WTC11 (cell line): ENCODE results near the gene ADGRL2. TPM values are rescaled to one million over a fixed set of nuclear protein-coding genes. Genes with fewer than 3 reads are reported as not detected.
A peak's percentile ranks its signal among the peaks of the same experiment; 100 is the strongest.

Source experiments
- ATAC-seq: fragments of 200-7000 bp; cut with Tn5 transposase; 2 replicates; pipeline ENCODE4 v1.10.0; 2021; ENCODE audit warnings: mild to moderate bottlenecking, moderate library complexity
- CTCF ChIA-PET: fragments of 300-600 bp; sonication (Branson Sonifier 250); formaldehyde crosslinking; loops from one replicate; lab custom pipeline; 2021; ENCODE audit warnings: antibody characterized with exemption; lab: Charles Lee
- POLR2A ChIA-PET: fragments of 350-600 bp; sonication (Branson Sonifier 250); formaldehyde crosslinking; loops from one replicate; lab custom pipeline; 2021; ENCODE audit warnings: antibody characterized with exemption; lab: Charles Lee
- DNase-seq: peaks from one replicate; pipeline ENCODE4 v3.0.0; 2021; ENCODE audit warnings: low spot score
- H3K27ac Mint-ChIP-seq: 2 replicates; pipeline ENCODE4 v1.8.0; 2021; ENCODE audit warnings: mixed read lengths
- H3K27me3 Mint-ChIP-seq: 2 replicates; pipeline ENCODE4 v1.8.0; 2021; ENCODE audit warnings: low read depth, mild to moderate bottlenecking, moderate library complexity, mixed read lengths
- H3K36me3 Mint-ChIP-seq: 2 replicates; pipeline ENCODE4 v1.8.0; 2021; ENCODE audit warnings: mixed read lengths
- H3K4me1 Mint-ChIP-seq: 2 replicates; pipeline ENCODE4 v1.8.0; 2022; ENCODE audit warnings: mixed read lengths
- H3K4me3 Mint-ChIP-seq: 2 replicates; pipeline ENCODE4 v1.8.0; 2021; ENCODE audit warnings: mild to moderate bottlenecking, moderate library complexity, mixed read lengths
- H3K9me3 Mint-ChIP-seq: 2 replicates; pipeline ENCODE4 v1.8.0; 2021; ENCODE audit warnings: mixed read lengths
- CDX4 ChIP-seq: fragments of 250-450 bp; sonication (Bioruptor Pico); IDR thresholded peaks from 2 replicates; pipeline ENCODE4 v1.9.0; 2021; ENCODE audit warnings: moderate library complexity, mild to moderate bottlenecking, inconsistent platforms, borderline replicate concordance
- CREB1 ChIP-seq: sonication (generic); formaldehyde crosslinking; IDR thresholded peaks from 2 replicates; pipeline ENCODE4 v1.8.0; 2023; ENCODE audit warnings: mild to moderate bottlenecking, missing genetic modification reagents
- ESRRA ChIP-seq: sonication (generic); formaldehyde crosslinking; IDR thresholded peaks from 2 replicates; pipeline ENCODE4 v1.8.1; 2022; ENCODE audit warnings: mild to moderate bottlenecking, missing genetic modification reagents, borderline replicate concordance
- FOXK1 ChIP-seq: sonication (generic); formaldehyde crosslinking; IDR thresholded peaks from 2 replicates; pipeline ENCODE4 v1.8.0; 2022; ENCODE audit warnings: mild to moderate bottlenecking, moderate library complexity, missing genetic modification reagents
- FOXP1 ChIP-seq: sonication (generic); formaldehyde crosslinking; IDR thresholded peaks from 2 replicates; pipeline ENCODE4 v1.8.0; 2022; ENCODE audit warnings: missing genetic modification reagents, mild to moderate bottlenecking, moderate library complexity, borderline replicate concordance
- HMGA2 ChIP-seq: fragments of 250-450 bp; sonication (Bioruptor Pico); IDR thresholded peaks from 2 replicates; pipeline ENCODE4 v1.4.0; 2021; ENCODE audit warnings: mild to moderate bottlenecking, moderate library complexity
- IRF1 ChIP-seq: sonication (generic); formaldehyde crosslinking; IDR thresholded peaks from 2 replicates; pipeline ENCODE4 v1.8.0; 2023; ENCODE audit warnings: missing genetic modification reagents
- KAT7 ChIP-seq: sonication (generic); formaldehyde crosslinking; IDR thresholded peaks from 2 replicates; pipeline ENCODE4 v1.8.1; 2023; ENCODE audit warnings: missing genetic modification reagents, mild to moderate bottlenecking, borderline replicate concordance
- SP1 ChIP-seq: sonication (generic); formaldehyde crosslinking; conservative IDR thresholded peaks from 2 replicates; pipeline ENCODE4 v1.8.1; 2022; ENCODE audit warnings: missing genetic modification reagents
- ZNF416 ChIP-seq: fragments of 250-450 bp; sonication (Bioruptor Pico); IDR thresholded peaks from 2 replicates; pipeline ENCODE4 v1.9.0; 2021; ENCODE audit warnings: mild to moderate bottlenecking, inconsistent platforms
- ZNF423 ChIP-seq: fragments of 250-450 bp; sonication (Bioruptor Pico); IDR thresholded peaks from 2 replicates; pipeline ENCODE4 v2.1.2; 2022; ENCODE audit warnings: mild to moderate bottlenecking, moderate library complexity
- ZSCAN18 ChIP-seq: fragments of 250-450 bp; sonication (Bioruptor Pico); IDR thresholded peaks from 2 replicates; pipeline ENCODE4 v2.1.2; 2022; ENCODE audit warnings: mild to moderate bottlenecking, moderate library complexity
- total RNA-seq: library from RNA; stranded (reverse); gene quantifications from 3 replicates; pipeline ENCODE4 v1.2.3, GENCODE V29; 2021
- TF ChIP-seq, protein P1 (sequence below): sonication (generic); formaldehyde crosslinking; IDR thresholded peaks from 2 replicates; pipeline ENCODE4 v1.8.0; 2022; ENCODE audit warnings: missing genetic modification reagents
- TF ChIP-seq, protein P2 (sequence below): sonication (generic); formaldehyde crosslinking; IDR thresholded peaks from 2 replicates; pipeline ENCODE4 v1.8.1; 2023; ENCODE audit warnings: mild to moderate bottlenecking, missing genetic modification reagents
- TF ChIP-seq, protein P3 (sequence below): sonication (generic); formaldehyde crosslinking; IDR thresholded peaks from 2 replicates; pipeline ENCODE4 v1.8.0; 2022; ENCODE audit warnings: mild to moderate bottlenecking, missing genetic modification reagents

The ADGRL2 gene
- total RNA-seq, 1 experiment from 2014 or later: 71.6 TPM

DNA sequence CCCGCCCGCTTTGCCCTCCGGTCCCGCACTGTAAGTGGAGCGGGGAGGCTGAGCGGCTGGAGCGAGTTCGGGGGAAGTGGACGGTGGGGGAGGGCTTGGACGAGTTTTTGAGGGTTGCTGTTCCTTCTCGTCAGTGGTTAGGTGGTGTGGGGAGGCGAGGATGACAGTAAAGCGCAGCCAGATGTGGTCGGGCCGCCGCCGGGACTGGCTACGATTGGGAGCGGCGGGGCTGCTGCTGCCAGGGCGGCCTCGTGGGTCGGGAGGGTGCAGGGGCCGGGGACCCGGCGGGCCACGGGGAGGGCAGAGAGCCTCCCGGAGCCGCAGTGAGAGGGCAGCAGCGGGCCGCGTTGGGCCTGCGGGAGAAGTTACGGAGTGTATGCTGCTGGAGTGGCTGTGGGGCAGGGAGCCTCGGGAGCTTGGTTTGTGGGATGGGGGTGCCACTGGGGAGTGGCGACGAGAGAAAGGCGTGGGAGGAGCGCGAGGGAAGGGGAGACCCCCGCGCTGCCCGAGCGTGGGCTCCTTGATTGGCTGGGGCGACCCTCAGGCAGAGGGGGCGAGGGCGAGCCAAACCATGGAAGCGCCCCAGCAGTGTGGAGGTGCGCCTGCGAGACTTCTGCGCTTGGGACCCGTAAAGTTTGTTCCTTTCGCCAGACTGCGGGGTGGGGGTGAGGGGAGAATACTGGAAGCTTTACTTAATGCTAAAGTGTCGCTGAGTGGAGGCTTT is 2.1 kb downstream of the ADGRL2 start:
- peak; percentile 16 for ATAC-seq
- H3K4me1 Mint-ChIP-seq: peaks cover 51% of the 10 kb centered on the region
- POLR2A ChIA-PET: no interaction called here
- no peaks in the 10 kb centered on the region for H3K9me3 Mint-ChIP-seq
- no peaks in the 10 kb centered on the region for H3K27me3 Mint-ChIP-seq
- H3K4me3 Mint-ChIP-seq: peak overlapping the region; percentile 87
- H3K36me3 Mint-ChIP-seq: no peaks in the 10 kb centered on the region
- TF ChIP-seq SP1 (CRISPR knock-in tag) (0 out of 2 replicates have a peak, but pooled peaks have one; percentile 10), FOXK1 (0 out of 2 replicates have a peak, but pooled peaks have one; percentile 18), HMGA2 (no peak), ZNF423 (CRISPR knock-in tag) (no peak), ZNF416 (CRISPR knock-in tag) (0 out of 2 replicates have a peak, but pooled peaks have one; percentile 13), ESRRA (CRISPR knock-in tag) (peak; percentile 40; the same call in 1 of the 2 replicates), KAT7 (CRISPR knock-in tag) (0 out of 2 replicates have a peak, but pooled peaks have one; percentile 78), ZSCAN18 (no peak), CDX4 (CRISPR knock-in tag) (no peak), FOXP1 (peak; percentile 28; the same call in 1 of the 2 replicates)
- TF ChIP-seq, protein P1, sequence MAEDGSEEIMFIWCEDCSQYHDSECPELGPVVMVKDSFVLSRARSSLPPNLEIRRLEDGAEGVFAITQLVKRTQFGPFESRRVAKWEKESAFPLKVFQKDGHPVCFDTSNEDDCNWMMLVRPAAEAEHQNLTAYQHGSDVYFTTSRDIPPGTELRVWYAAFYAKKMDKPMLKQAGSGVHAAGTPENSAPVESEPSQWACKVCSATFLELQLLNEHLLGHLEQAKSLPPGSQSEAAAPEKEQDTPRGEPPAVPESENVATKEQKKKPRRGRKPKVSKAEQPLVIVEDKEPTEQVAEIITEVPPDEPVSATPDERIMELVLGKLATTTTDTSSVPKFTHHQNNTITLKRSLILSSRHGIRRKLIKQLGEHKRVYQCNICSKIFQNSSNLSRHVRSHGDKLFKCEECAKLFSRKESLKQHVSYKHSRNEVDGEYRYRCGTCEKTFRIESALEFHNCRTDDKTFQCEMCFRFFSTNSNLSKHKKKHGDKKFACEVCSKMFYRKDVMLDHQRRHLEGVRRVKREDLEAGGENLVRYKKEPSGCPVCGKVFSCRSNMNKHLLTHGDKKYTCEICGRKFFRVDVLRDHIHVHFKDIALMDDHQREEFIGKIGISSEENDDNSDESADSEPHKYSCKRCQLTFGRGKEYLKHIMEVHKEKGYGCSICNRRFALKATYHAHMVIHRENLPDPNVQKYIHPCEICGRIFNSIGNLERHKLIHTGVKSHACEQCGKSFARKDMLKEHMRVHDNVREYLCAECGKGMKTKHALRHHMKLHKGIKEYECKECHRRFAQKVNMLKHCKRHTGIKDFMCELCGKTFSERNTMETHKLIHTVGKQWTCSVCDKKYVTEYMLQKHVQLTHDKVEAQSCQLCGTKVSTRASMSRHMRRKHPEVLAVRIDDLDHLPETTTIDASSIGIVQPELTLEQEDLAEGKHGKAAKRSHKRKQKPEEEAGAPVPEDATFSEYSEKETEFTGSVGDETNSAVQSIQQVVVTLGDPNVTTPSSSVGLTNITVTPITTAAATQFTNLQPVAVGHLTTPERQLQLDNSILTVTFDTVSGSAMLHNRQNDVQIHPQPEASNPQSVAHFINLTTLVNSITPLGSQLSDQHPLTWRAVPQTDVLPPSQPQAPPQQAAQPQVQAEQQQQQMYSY: peak; percentile 68
- CTCF ChIA-PET: interaction anchor here (1.4 to 2.8 kb wide), 4 partner anchors 10 to 388 kb away, joined by 3 to 11 read pairs (median 6); no protein-coding TSS in a partner anchor
- DNase-seq: peak; percentile 61
- H3K27ac Mint-ChIP-seq: no peak overlapping the region; the same call in 1 of the 2 replicates

- ChIA-PET CTCF (interaction anchor here (1.3 to 2.8 kb wide), 4 partner anchors 9 to 254 kb away, joined by 3 to 11 read pairs (median 4); no protein-coding TSS in a partner anchor), POLR2A (interaction anchor here (1.0 kb wide), 1 partner anchor 20 kb away, joined by 3 read pairs; no protein-coding TSS in a partner anchor)
- peak overlapping the region; percentile 81 for H3K27ac Mint-ChIP-seq
- H3K36me3 Mint-ChIP-seq: no peaks in the 10 kb centered on the region
- TF ChIP-seq, protein P2, sequence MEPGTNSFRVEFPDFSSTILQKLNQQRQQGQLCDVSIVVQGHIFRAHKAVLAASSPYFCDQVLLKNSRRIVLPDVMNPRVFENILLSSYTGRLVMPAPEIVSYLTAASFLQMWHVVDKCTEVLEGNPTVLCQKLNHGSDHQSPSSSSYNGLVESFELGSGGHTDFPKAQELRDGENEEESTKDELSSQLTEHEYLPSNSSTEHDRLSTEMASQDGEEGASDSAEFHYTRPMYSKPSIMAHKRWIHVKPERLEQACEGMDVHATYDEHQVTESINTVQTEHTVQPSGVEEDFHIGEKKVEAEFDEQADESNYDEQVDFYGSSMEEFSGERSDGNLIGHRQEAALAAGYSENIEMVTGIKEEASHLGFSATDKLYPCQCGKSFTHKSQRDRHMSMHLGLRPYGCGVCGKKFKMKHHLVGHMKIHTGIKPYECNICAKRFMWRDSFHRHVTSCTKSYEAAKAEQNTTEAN: no peak
- TF ChIP-seq IRF1 (no peak), CREB1 (CRISPR knock-in tag) (no peak)
- TF ChIP-seq, protein P3, sequence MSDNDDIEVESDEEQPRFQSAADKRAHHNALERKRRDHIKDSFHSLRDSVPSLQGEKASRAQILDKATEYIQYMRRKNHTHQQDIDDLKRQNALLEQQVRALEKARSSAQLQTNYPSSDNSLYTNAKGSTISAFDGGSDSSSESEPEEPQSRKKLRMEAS (CRISPR knock-in tag): 0 out of 2 replicates have a peak, but pooled peaks have one; percentile 6
- peak overlapping the region; percentile 87 for H3K4me3 Mint-ChIP-seq
- no peaks in the 10 kb centered on the region for H3K9me3 Mint-ChIP-seq
- ATAC-seq (peak; percentile 3), DNase-seq (peak; percentile 18)
- peaks cover 53% of the 10 kb centered on the region for H3K4me1 Mint-ChIP-seq
- H3K27me3 Mint-ChIP-seq: no peaks in the 10 kb centered on the region
Measured at GRCh38 chr1:81803431-81804110, 2.8 kb downstream of the ADGRL2 start.
